MM.1S (cell line): Measurements from ENCODE around the gene PPP2R2C.

Experiments
- DNase-seq: peaks from one replicate; pipeline ENCODE4 v3.0.0-alpha.2; 2015
- H2AFZ ChIP-seq: fragments of 300-600 bp; sonication (generic); 2 replicates; pipeline ENCODE4 v1.6.0; 2016; ENCODE audit warnings: antibody characterized with exemption, low read length
- H3F3A ChIP-seq: fragments of 300-600 bp; sonication (generic); 2 replicates; pipeline ENCODE4 v1.6.1; 2016; ENCODE audit warnings: mild to moderate bottlenecking, antibody characterized with exemption, low read length, moderate library complexity, mixed read lengths; ENCODE audit not compliant: insufficient read depth
- H3K27ac ChIP-seq: fragments of 300-600 bp; sonication (generic); 2 replicates; pipeline ENCODE4 v1.5.1; 2016; ENCODE audit warnings: mild to moderate bottlenecking, low read length
- H3K27me3 ChIP-seq: fragments of 300-600 bp; sonication (generic); replicated peaks from 2 replicates; pipeline ENCODE4 v1.6.0; 2016; ENCODE audit warnings: low read length; ENCODE audit not compliant: insufficient read depth
- H3K36me3 ChIP-seq: fragments of 300-600 bp; sonication (generic); replicated peaks from 2 replicates; pipeline ENCODE4 v1.6.1; 2016; ENCODE audit warnings: mild to moderate bottlenecking, low read length, mixed read lengths; ENCODE audit not compliant: insufficient read depth
- H3K4me1 ChIP-seq: fragments of 300-600 bp; sonication (generic); 2 replicates; pipeline ENCODE4 v1.6.1; 2016; ENCODE audit warnings: low read length, mixed read lengths
- H3K4me2 ChIP-seq: fragments of 300-600 bp; sonication (generic); 2 replicates; pipeline ENCODE4 v1.6.0; 2016; ENCODE audit warnings: low read depth, low read length
- H3K4me3 ChIP-seq: fragments of 300-600 bp; sonication (generic); 2 replicates; pipeline ENCODE4 v1.5.1; 2016; ENCODE audit warnings: low read length, mixed read lengths
- H3K79me2 ChIP-seq: fragments of 300-600 bp; sonication (generic); 2 replicates; pipeline ENCODE4 v1.6.1; 2016; ENCODE audit warnings: mixed run types, low read length, mixed read lengths
- H3K9ac ChIP-seq: fragments of 300-600 bp; sonication (generic); 2 replicates; pipeline ENCODE4 v1.6.1; 2016; ENCODE audit warnings: low read length, mixed read lengths
- H3K9me2 ChIP-seq: fragments of 300-600 bp; sonication (generic); replicated peaks from 2 replicates; pipeline ENCODE4 v1.6.1; 2016; ENCODE audit warnings: mild to moderate bottlenecking, low read length, mixed read lengths; ENCODE audit not compliant: insufficient read depth
- H3K9me3 ChIP-seq: fragments of 300-600 bp; sonication (generic); replicated peaks from 2 replicates; pipeline ENCODE4 v1.6.1; 2016; ENCODE audit warnings: mild to moderate bottlenecking, low read length, mixed read lengths; ENCODE audit not compliant: insufficient read depth
- H4K20me1 ChIP-seq: fragments of 300-600 bp; sonication (generic); 2 replicates; pipeline ENCODE4 v1.6.1; 2016; ENCODE audit warnings: mild to moderate bottlenecking, low read length, moderate library complexity, mixed read lengths; ENCODE audit not compliant: insufficient read depth
- EZH2 ChIP-seq: fragments of 300-600 bp; sonication (generic); optimal IDR thresholded peaks from 2 replicates; pipeline ENCODE3; 2017; ENCODE audit warnings: low read depth, mild to moderate bottlenecking, antibody characterized with exemption, low read length, mixed read lengths
- EZH2phosphoT487 ChIP-seq: fragments of 300-600 bp; sonication (generic); IDR thresholded peaks from 2 replicates; pipeline ENCODE4 v1.6.1; 2018; ENCODE audit warnings: antibody characterized with exemption, low read length
- TF ChIP-seq, protein P1 (sequence below): fragments of 300-600 bp; sonication (generic); IDR thresholded peaks from 2 replicates; pipeline ENCODE4 v1.5.1; 2016; ENCODE audit warnings: antibody characterized with exemption, low read length, mixed read lengths

The PPP2R2C gene

DNA sequence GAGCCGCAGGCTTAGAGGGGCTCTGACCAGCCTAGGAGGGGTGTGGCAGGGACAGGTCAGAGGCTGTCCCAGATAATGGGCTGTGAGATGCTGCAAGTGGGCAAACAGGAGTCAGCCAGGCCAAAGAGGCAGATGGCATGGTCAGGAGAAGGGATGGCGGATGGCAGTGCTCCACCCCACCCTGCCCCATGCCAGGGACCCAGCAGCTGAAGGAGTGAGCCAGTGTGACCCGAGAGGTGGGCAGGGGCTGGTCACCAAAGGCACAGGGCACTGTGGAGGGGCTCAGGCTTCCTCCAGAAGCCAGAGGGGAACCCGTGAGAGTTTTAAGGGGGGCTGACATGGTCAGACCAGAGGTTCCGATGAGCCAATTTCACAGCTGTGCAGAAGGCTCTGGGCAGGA, 105.8 kb downstream of the PPP2R2C start:
- no peak for DNase-seq
- Histone ChIP-seq H3K36me3 (no peaks in the 10 kb centered on the region), H2AFZ (no peak overlapping the region), H3K79me2 (no peaks in the 10 kb centered on the region), H3K4me2 (no peak overlapping the region), H3K4me3 (no peak overlapping the region), H3K27ac (no peak overlapping the region), H3K27me3 (peaks cover 92% of the 10 kb centered on the region), H3F3A (no peaks in the 10 kb centered on the region), H4K20me1 (no peaks in the 10 kb centered on the region), H3K4me1 (no peaks in the 10 kb centered on the region), H3K9me3 (no peaks in the 10 kb centered on the region), H3K9me2 (no peaks in the 10 kb centered on the region), H3K9ac (no peak overlapping the region)
- TF ChIP-seq, protein P1, sequence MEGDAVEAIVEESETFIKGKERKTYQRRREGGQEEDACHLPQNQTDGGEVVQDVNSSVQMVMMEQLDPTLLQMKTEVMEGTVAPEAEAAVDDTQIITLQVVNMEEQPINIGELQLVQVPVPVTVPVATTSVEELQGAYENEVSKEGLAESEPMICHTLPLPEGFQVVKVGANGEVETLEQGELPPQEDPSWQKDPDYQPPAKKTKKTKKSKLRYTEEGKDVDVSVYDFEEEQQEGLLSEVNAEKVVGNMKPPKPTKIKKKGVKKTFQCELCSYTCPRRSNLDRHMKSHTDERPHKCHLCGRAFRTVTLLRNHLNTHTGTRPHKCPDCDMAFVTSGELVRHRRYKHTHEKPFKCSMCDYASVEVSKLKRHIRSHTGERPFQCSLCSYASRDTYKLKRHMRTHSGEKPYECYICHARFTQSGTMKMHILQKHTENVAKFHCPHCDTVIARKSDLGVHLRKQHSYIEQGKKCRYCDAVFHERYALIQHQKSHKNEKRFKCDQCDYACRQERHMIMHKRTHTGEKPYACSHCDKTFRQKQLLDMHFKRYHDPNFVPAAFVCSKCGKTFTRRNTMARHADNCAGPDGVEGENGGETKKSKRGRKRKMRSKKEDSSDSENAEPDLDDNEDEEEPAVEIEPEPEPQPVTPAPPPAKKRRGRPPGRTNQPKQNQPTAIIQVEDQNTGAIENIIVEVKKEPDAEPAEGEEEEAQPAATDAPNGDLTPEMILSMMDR, result no peak
- TF ChIP-seq EZH2 (no peak), EZH2phosphoT487 (no peak)

DNA sequence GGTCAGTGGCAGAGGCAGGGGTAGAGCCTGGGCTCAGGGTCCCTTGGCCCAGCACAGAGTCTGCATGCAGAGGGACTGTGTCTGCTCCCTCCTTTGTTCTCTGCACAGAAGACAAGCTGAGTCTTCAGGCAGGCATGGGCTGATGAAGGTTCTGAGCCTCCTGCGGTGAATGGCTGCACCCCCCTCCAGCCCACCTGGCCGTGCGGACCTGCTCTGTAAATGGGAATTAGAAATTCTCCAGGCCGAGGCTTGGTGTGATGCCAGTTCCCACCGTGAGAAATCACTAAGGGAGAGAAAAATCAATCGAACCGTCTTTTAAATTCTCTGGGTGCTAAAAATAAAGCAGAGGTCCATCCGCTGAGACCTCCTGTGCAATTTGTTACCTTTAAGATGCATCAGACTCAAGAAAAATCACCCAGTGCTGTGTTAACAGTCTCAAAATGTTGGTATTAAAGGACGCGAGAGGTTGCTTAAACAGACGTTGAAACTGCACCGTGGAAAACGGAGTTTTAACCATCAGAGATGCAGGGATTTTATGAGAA, 106.8 kb downstream of the PPP2R2C start:
- Histone ChIP-seq H3K27ac (no peak overlapping the region), H3K27me3 (peaks cover 91% of the 10 kb centered on the region), H3K9me2 (no peaks in the 10 kb centered on the region), H3K79me2 (no peaks in the 10 kb centered on the region), H2AFZ (no peak overlapping the region), H3K4me3 (no peak overlapping the region), H3K9ac (no peak overlapping the region), H3F3A (no peaks in the 10 kb centered on the region), H3K9me3 (no peaks in the 10 kb centered on the region), H3K36me3 (no peaks in the 10 kb centered on the region), H4K20me1 (no peaks in the 10 kb centered on the region), H3K4me2 (no peak overlapping the region), H3K4me1 (no peaks in the 10 kb centered on the region)
- DNase-seq, result no peak
- no peak for TF ChIP-seq EZH2
- TF ChIP-seq EZH2phosphoT487, result no peak
- TF ChIP-seq, protein P1, result no peak

DNA sequence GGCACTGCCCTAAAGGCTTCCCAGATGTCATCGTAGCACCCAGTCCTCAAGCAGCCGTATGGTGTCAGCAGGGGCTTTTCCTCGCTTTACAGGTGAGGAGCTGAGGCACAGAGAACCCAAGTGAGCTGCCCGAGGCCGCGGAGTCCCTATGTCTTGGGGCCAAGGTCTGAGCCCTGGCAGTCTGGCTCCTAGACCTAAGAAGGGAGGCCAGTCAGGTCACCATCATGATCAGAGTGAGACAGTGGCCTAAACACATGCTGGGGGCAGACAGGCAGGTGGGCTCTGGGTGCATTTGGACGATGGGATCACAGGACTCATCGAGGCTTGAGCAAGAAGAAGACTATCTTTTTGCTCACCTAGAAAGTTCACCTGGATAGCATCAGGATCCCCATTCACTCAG, 107.8 kb downstream of the PPP2R2C start:
- no peak for TF ChIP-seq EZH2phosphoT487
- TF ChIP-seq, protein P1, result no peak
- TF ChIP-seq EZH2, result no peak
- H3K9me3 ChIP-seq, result no peaks in the 10 kb centered on the region
- H3K36me3 ChIP-seq, result no peaks in the 10 kb centered on the region
- no peak overlapping the region for H3K4me3 ChIP-seq
- no peak for DNase-seq
- H3K4me1 ChIP-seq, result no peaks in the 10 kb centered on the region
- H3K79me2 ChIP-seq, result no peaks in the 10 kb centered on the region
- no peak overlapping the region for H2AFZ ChIP-seq
- peaks cover 81% of the 10 kb centered on the region for H3K27me3 ChIP-seq
- no peaks in the 10 kb centered on the region for H3K9me2 ChIP-seq
- H3K4me2 ChIP-seq, result no peak overlapping the region
- no peaks in the 10 kb centered on the region for H3F3A ChIP-seq
- no peaks in the 10 kb centered on the region for H4K20me1 ChIP-seq
- H3K27ac ChIP-seq, result no peak overlapping the region
- no peak overlapping the region for H3K9ac ChIP-seq
